Activated CD8-positive, alpha-beta memory T cell treated with anti-CD3 and anti-CD28 coated beads for 48 hours (primary cell): ENCODE results near the gene LTO1.
"Not testable (repeated sequence)": the region's sequence is repeated elsewhere in the genome, so short reads cannot be mapped to it uniquely, and the experiment has no call there.

Experiments
- DNase-seq, 3 experiments: peaks; one replicate each; pipeline ENCODE4 v3.0.0-alpha.2; 2020; ENCODE audit warnings: low read depth in 2 of 3, low spot score in 2 of 3

LTO1 gene

GRCh38 chr11:69636512-69637197 lies 38.5 kb downstream of the LTO1 start:
- DNase-seq, result no peak

- no peak for DNase-seq
Observed at GRCh38 chr11:69635804-69636511, 39.2 kb downstream of the LTO1 start.

DNA sequence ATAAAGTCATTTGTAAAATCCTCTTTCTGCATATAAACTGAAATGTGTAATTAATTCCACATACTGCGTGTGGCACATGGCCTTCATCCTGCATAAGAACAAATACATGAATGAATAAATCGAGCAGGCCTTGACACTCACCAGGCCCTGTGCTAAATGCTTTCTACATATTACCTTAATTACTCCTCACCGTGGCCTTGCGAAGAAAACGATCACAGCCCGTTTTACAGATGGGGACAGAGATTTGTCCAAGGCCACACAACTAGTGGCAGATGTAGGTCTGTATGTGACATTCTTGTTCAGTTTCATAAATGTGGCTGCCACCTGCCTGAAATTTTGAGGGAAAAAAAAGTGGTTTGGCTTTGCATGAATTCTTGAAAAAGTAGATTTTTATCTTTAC lies 40.0 kb downstream of the LTO1 start:
- DNase-seq, result no peak

DNA sequence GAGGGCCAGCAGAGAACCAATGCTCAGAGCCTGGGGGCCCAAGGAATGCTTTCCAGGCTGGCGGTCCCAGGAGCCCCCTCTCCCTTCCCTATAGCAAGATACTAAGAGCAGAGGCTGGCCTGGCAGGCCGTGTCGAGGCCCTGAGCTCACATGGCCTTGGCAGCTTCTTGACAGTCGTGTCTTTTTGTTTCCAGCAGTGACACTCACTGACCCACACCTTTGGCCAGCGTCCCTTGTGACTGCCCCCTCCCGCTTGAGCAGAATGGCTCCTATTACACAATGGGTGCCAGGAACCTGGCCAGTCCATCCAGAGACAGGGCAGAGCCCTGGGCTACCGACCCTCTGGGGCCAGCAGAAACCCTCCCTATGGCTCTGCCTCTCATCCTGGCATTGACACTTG lies 40.6 kb downstream of the LTO1 start:
- DNase-seq, result no peak

DNA sequence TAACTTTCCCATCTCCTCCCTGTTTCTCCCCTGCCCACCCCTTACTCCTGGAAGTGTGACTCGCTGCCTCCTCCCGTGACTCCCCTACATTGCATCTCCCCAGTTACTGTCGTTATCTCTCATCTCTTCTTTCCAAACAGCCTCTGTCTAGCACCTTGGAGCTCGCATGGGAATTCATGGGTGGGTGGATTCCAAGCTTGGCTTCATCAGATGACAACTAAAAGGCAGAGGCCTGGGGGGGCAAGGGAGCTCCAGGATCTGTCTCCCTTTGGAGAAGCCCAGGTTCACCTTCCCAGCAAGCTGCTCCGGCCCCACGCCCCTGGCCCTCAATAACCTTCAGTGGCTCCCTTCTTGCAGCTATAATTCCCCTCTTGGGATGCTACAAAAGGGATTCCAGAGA lies 41.1 kb downstream of the LTO1 start:
- no peak for DNase-seq

DNA sequence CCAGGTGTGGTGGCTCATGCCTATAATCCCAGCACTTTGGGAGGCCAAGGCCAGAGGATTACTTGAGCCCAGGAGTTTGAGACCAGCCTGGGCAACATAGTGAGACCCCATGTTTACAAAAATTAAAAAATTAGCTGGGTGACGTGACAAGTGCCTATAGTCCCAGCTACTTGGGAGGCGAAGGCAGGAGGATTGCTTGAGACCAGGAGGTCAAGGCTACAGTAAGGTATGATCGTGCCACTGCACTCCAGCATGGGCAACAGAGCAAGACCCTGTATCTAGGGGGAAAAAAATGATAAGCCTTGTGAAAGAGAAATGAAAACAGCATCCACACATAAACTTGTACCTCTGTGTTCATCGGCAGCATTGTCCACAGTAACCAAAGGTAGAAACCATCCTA lies 42.3 kb downstream of the LTO1 start:
- no peak for DNase-seq

GRCh38 chr11:69630424-69630823 lies 44.7 kb downstream of the LTO1 start:
- no peak for DNase-seq

DNA sequence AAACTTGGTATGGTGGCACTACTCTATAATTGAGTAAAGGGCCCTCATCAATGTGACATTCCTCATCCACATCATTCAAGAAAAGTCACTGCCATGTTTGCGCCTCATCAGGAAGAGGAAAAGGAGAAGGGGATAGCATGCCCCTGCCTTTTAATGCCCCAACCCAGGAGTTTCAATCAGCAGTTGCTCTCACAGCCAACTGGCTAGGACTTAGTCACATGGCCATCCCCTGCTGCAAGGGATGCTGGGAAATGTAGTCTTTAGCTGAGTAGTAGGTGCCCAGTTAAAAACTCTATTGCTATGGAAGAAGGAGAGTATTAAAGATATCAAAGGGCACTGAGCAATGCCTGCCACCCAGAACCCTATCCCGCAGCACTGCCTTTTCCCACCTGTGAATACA lies 45.1 kb downstream of the LTO1 start:
- no peak for DNase-seq

DNA sequence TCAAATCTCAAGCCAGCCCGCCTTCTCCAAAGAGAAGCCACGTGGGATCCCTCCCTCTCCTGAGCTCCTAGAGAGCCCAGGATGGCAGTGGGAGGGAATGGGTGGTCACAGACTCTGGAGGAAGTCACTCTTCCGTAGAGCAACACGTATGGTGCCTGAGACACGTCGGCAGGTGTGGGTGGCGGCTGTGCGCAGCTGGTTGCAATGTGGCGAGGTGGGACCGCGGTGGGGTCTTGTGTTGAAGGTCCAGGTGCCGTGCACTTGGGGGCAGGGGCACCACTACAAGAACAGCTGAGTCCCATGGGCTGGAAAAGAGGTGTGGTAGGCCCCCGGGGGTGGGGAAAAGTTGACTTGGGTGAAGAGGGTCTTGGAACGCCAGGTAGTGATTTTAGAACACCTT lies 47.6 kb downstream of the LTO1 start:
- DNase-seq, result no peak

DNA sequence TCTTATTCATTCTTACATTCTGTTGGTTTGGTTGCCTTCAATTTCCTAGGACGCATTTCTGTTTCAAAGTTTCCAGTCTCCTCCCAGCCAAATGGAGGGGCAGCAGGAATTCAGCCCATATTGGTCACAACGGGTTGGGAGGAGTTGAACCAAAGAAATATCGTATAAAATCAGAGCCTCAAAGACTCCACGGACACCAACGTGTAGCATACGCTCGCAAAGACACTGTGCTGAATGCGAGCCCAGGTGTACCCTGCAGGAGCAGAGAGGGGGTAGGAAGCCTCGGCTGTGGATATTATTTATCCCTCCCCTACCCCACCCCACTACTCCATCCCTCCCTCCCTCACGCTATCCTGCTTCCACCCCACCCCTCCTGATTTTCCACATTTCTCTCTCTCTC lies 49.7 kb downstream of the LTO1 start:
- DNase-seq, result no peak

DNA sequence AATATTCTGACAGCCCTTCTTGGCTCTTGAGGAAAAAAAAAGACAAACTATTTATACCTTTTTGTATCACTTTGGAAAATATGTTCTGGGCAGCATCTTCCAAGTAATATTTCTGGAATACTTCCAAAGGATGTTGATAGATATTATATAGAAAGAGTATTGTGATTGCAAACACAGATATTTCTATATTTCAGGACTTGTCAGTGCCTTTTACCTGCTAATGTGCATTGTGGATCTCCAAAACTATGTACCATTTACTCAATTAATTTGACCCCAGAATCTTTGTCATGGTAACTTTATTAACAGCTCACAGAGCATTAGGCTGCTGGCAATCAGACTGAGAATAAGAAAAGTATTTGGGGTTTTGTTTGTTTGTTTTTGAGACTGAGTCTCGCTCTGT lies 50.9 kb downstream of the LTO1 start:
- DNase-seq, result no peak

DNA sequence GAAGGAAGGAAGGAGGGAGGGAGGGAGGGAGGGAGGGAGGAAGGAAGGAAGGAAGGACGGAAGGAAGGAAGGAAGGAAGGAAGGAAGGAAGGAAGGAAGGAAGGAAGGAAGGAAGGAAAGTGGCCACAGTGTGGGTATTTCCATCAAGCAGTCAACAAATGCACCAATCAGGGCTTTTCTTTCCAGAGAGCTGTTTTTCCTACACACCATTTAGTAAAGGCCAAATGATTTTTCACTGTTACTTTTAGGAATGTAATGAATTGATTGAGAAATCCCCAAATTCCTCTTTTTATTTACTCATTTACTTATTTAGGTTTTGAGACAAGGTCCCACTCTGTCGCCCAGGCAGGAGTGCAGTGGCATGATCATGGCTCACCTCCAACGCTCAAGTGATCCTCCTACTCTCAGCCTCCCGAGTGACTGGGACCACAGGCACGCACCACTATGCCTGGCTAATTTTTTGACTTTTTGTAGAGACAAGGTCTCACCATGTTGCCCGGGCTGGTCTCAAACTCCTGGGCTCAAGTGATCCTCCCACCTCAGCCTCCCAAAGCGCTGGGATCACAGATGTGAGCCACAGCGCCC lies 53.0 kb downstream of the LTO1 start:
- DNase-seq, result not testable (repeated sequence)

- DNase-seq, result no peak
Observed at GRCh38 chr11:69620683-69621290, 54.4 kb downstream of the LTO1 start.

GRCh38 chr11:69618237-69618636 lies 56.9 kb downstream of the LTO1 start:
- DNase-seq, result no peak

DNA sequence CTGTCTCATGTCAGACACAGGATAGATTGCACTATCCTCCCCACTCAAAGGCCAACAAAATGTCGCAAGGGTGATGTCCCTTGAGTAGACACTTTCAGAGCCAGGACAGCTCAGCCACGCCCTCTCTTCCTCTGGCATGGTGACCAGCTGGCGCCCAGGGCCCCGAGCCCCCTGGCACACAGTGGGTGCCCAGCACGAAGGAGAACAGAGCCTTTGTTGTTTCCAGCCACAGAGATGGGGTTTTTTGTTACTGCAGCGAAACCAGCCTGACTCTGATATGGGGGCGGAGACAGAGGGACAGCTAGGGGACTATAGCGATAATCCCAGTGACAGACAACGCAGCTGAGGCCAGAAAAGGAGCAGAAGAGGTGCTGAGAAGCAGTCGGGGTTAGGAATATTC lies 57.5 kb downstream of the LTO1 start:
- DNase-seq, result no peak

DNA sequence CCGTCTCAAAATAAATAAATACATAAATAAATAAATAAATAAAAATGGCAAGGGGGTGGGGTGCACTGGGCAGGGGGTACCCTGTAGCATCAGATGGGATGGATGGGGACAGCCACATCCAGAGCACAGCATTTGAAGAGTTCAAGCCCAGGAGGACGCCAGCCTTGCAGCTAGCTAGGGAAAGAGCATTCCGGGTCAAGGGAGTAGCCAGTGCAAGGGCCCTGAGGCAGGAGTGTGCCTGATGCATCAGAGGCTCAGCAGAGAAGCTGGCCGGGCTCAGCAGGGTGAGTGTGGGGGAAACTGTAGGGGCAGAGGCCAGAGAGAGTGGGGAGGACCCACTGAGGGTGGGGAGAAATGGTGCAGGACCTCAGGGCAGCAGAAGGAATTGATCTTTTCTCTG lies 57.9 kb downstream of the LTO1 start:
- no peak for DNase-seq
